HepG2 (cell line): Measurements from ENCODE around the gene ZNF665. TPM values are rescaled to one million over a fixed set of nuclear protein-coding genes. Genes with fewer than 3 reads are reported as not detected.

Experiments used
- ATAC-seq: fragments of 200-7000 bp; cut with Tn5 transposase; 3 replicates; pipeline ENCODE4 v1.9.1; 2020; ENCODE audit warnings: mild to moderate bottlenecking, moderate library complexity
- BruUV-seq: library from RNA; stranded (reverse); fragments of 400-500 nt; replicated peaks from 2 replicates; lab custom pipeline; 2021; lab: Mats Ljungman, UMichigan
- CTCF ChIA-PET: fragments of 300-600 bp; formaldehyde crosslinking; extraction: SDS; loops from one replicate; lab custom pipeline; 2021; ENCODE audit warnings: low total read pairs, inconsistent platforms, low intra/inter-chr PET ratio; lab: Yijun Ruan, JAX
- POLR2A ChIA-PET: fragments of 350-600 bp; sonication (Branson Sonifier 250); formaldehyde crosslinking; loops from one replicate; lab custom pipeline; 2020; ENCODE audit warnings: antibody characterized with exemption, inconsistent platforms; lab: Yijun Ruan, JAX
- DNase-seq: peaks from one replicate; pipeline ENCODE4 v3.0.0-alpha.2; 2015; ENCODE audit warnings: low spot score
- FAIRE-seq: peaks from 3 replicates; lab custom pipeline; 2011; peaks lifted over from hg19 to GRCh38; lab: Jason Lieb, UNC
- H2AFZ ChIP-seq: one replicate; pipeline ENCODE4 v1.6.1; 2011; ENCODE audit warnings: low read length, inconsistent platforms
- H3K27ac ChIP-seq: fragments of 300-600 bp; 3 replicates; pipeline ENCODE4 v1.8.0; 2011; ENCODE audit warnings: mixed run types, mild to moderate bottlenecking, mixed read lengths, low read length, inconsistent platforms; ENCODE audit not compliant: insufficient read depth; ENCODE audit errors: extremely low read length
- H3K27me3 ChIP-seq, 2 experiments: fragments of 200-600 bp in 1 of 2; 2 replicates in 1 of 2; 3 replicates in 1 of 2; pipeline versions ENCODE4 v1.6.0 to v1.8.0; 2011; ENCODE audit warnings: low read length in 2 of 2, mild to moderate bottlenecking in 2 of 2, moderate library complexity in 2 of 2, inconsistent platforms in 1 of 2; ENCODE audit not compliant: insufficient read depth in 2 of 2, control insufficient read depth in 1 of 2
- H3K36me3 ChIP-seq, 2 experiments: fragments of 200-600 bp in 1 of 2; replicated peaks in 1 of 2; 2 replicates in 1 of 2; 3 replicates in 1 of 2; pipeline versions ENCODE4 v1.5.1 to v1.8.0; 2011; ENCODE audit warnings: low read length in 2 of 2, inconsistent platforms in 1 of 2; ENCODE audit not compliant: insufficient read depth in 2 of 2, control insufficient read depth in 1 of 2
- H3K4me1 ChIP-seq: 2 replicates; pipeline ENCODE4 v1.5.1; 2012; ENCODE audit warnings: low read length, inconsistent platforms; ENCODE audit not compliant: insufficient read depth
- H3K4me2 ChIP-seq: 2 replicates; pipeline ENCODE4 v1.6.0; 2011; ENCODE audit warnings: low read depth, low read length, inconsistent platforms
- H3K4me3 ChIP-seq, 3 experiments: fragments of 200-600 bp in 1 of 3; sonication (generic), shearing (Covaris generic) in 1 of 3; replicated peaks in 1 of 3; 2 replicates each; pipeline ENCODE4 v1.5.1; 2011 to 2016; ENCODE audit warnings: low read length in 3 of 3, inconsistent platforms in 2 of 3, low read depth in 2 of 3, mild to moderate bottlenecking in 2 of 3, control low read depth in 1 of 3, mixed read lengths in 1 of 3; ENCODE audit not compliant: insufficient read depth in 1 of 3
- H3K79me2 ChIP-seq: one replicate; pipeline ENCODE4 v1.6.1; 2011; ENCODE audit warnings: low read length, inconsistent platforms; ENCODE audit not compliant: insufficient read depth
- H3K9ac ChIP-seq: 2 replicates; pipeline ENCODE4 v1.6.0; 2011; ENCODE audit warnings: mild to moderate bottlenecking, low read depth, low read length, inconsistent platforms; ENCODE audit not compliant: insufficient read depth
- H3K9me3 ChIP-seq: 2 replicates; pipeline ENCODE4 v1.5.1; 2012; ENCODE audit warnings: mild to moderate bottlenecking, low read length
- H4K20me1 ChIP-seq: 2 replicates; pipeline ENCODE4 v1.6.0; 2011; ENCODE audit warnings: inconsistent platforms, mild to moderate bottlenecking, low read length, moderate library complexity; ENCODE audit not compliant: insufficient read depth
- CSRNP2 ChIP-seq: sonication (generic); formaldehyde crosslinking; conservative IDR thresholded peaks from 2 replicates; pipeline ENCODE4 v1.8.0; 2022; ENCODE audit warnings: low read depth, missing genetic modification reagents
- HIVEP1 ChIP-seq: sonication (generic); formaldehyde crosslinking; IDR thresholded peaks from 2 replicates; pipeline ENCODE4 v1.4.0; 2020; ENCODE audit warnings: mild to moderate bottlenecking, missing genetic modification reagents
- HNF1A ChIP-seq, 2 experiments: sonication (generic) in 1 of 2; formaldehyde crosslinking in 1 of 2; IDR thresholded peaks; 2 replicates each; pipeline versions ENCODE4 v1.4.0 to v1.6.1; 2016 to 2020; ENCODE audit warnings: borderline replicate concordance in 1 of 2, low read depth in 1 of 2, mild to moderate bottlenecking in 1 of 2, missing genetic modification reagents in 1 of 2
- PHF8 ChIP-seq: sonication (generic); formaldehyde crosslinking; IDR thresholded peaks from 2 replicates; pipeline ENCODE4 v1.5.0; 2020; ENCODE audit warnings: missing genetic modification reagents
- PRPF4 ChIP-seq: fragments of 200-400 bp; formaldehyde crosslinking; IDR thresholded peaks from 2 replicates; pipeline ENCODE4 v1.6.1; 2016; ENCODE audit warnings: low read length, low read depth; ENCODE audit not compliant: poor library complexity, severe bottlenecking
- ZBTB39 ChIP-seq: sonication (generic); formaldehyde crosslinking; IDR thresholded peaks from 2 replicates; pipeline ENCODE4 v1.5.0; 2020; ENCODE audit warnings: missing genetic modification reagents
- ZNF335 ChIP-seq: sonication (generic); formaldehyde crosslinking; IDR thresholded peaks from 2 replicates; pipeline ENCODE4 v1.4.0; 2020; ENCODE audit warnings: missing genetic modification reagents
- ZNF687 ChIP-seq: sonication (generic); formaldehyde crosslinking; IDR thresholded peaks from 2 replicates; pipeline ENCODE4 v1.5.1; 2020; ENCODE audit warnings: mild to moderate bottlenecking, missing genetic modification reagents, moderate library complexity
- ZNF737 ChIP-seq: sonication (generic); formaldehyde crosslinking; IDR thresholded peaks from 2 replicates; pipeline ENCODE4 v1.5.0; 2020; ENCODE audit warnings: missing genetic modification reagents, mild to moderate bottlenecking, borderline replicate concordance
- WGBS: methylation state at CpG from one replicate; pipeline ENCODE4 v1.1.6; 2017; ENCODE audit warnings: low lambda C conversion rate; 5-methylcytosine and 5-hydroxymethylcytosine counted together
- in situ Hi-C: cut with HindIII; loops from 2 replicates; pipeline ENCODE4 v1.10.0; 2017; ENCODE audit warnings: low pct_unique_long_range_greater_than_20kb; ENCODE audit not compliant: extremely low pct_ligation_motif_present
- intact Hi-C: fragments of 100-400 bp; cut with micrococcal nuclease; formaldehyde crosslinking; loops from one replicate; pipeline ENCODE4 v1.10.0; 2022; ENCODE audit not compliant: unreplicated experiment
- polyA plus RNA-seq, 8 experiments: library from polyadenylated mRNA; depleted of rRNA in 3 of 8; stranded (reverse) in 7 of 8; unstranded in 1 of 8; fragments of >200 nt; fragmentation: Illumina TruSeq in 4 of 8; extraction: Trizol in 4 of 8; gene quantifications; 2 replicates each; pipeline versions ENCODE4 v1.2.1 to v1.2.3, GENCODE V29; 2011 to 2016; ENCODE audit warnings: low read depth in 4 of 8, missing spikeins in 1 of 8, mixed read lengths in 1 of 8; ENCODE audit not compliant: insufficient read depth in 1 of 8
- total RNA-seq, 5 experiments: library from RNA; depleted of rRNA; stranded (reverse); fragments of >200 nt; fragmentation: Illumina TruSeq; extraction: Trizol; gene quantifications; 2 replicates each; pipeline ENCODE4 v1.2.3, GENCODE V29; 2016; ENCODE audit warnings: low read depth in 1 of 5

Gene ZNF665
- total and polyA plus RNA-seq, 2 of the 13 experiments (the other 11 are each of a cell fraction or from before 2014, with no cell fraction given) = 0.45 to 0.49 TPM

- H3K79me2 ChIP-seq = no peaks in the 10 kb centered on the region
- H3K36me3 ChIP-seq = no peaks in the 10 kb centered on the region
- H3K27me3 ChIP-seq = no peaks in the 10 kb centered on the region
- H3K4me3 ChIP-seq = peak overlapping the region; percentile 40 to 59 (median 51)
- peaks cover 14% of the 10 kb centered on the region; the same call in 1 of the 2 replicates for H3K4me1 ChIP-seq
- peak overlapping the region; percentile 58; the same call in 1 of the 2 replicates for H3K9ac ChIP-seq
- ATAC-seq (peak; percentile 29; the same call in 2 of the 3 replicates), FAIRE-seq (no peak), DNase-seq (no peak)
- ChIA-PET POLR2A (interaction anchor here (1.3 kb wide), 1 partner anchor 979 kb away, joined by 5 read pairs; the partner anchor contains the start of gene CNOT3), CTCF (no interaction called here)
- WGBS = 51% methylated on average over 41 of the region's 41 CpGs
- H4K20me1 ChIP-seq = no peaks in the 10 kb centered on the region
- in situ Hi-C loops (no loop called here), intact Hi-C loops (no loop called here)
- peak overlapping the region; percentile 61 for H3K4me2 ChIP-seq
- H2AFZ ChIP-seq = no peak overlapping the region
- no TSS peak for BruUV-seq
- no peak overlapping the region for H3K27ac ChIP-seq
- peaks cover 33% of the 10 kb centered on the region for H3K9me3 ChIP-seq
- no peak for TF ChIP-seq ZNF335
- TF ChIP-seq PHF8 (CRISPR knock-in tag) = 0 out of 2 replicates have a peak, but pooled peaks have one; percentile 4
- TF ChIP-seq HIVEP1 = no peak
- no peak for TF ChIP-seq CSRNP2
- peak; percentile 15; the same call in 1 of the 2 replicates for TF ChIP-seq ZNF687 (CRISPR knock-in tag)
- TF ChIP-seq ZBTB39 (CRISPR knock-in tag) = no peak
- TF ChIP-seq PRPF4 = no peak
- TF ChIP-seq ZNF737 (CRISPR knock-in tag) = no peak
- TF ChIP-seq HNF1A (IDR thresholded peaks at IDR 0.05; ENCODE audit: low read depth) = no peak
- TF ChIP-seq HNF1A (CRISPR knock-in tag; IDR thresholded peaks at IDR 0.05; ENCODE audit: borderline replicate concordance) = no peak
Measured at GRCh38 chr19:53158119-53158656, 35.0 kb downstream of the ZNF665 start.
